ENCODE measurements around the gene GAB4.
A peak's percentile ranks its signal among the peaks of the same experiment; 100 is the strongest.
"Not testable (repeated sequence)": the region's sequence is repeated elsewhere in the genome, so short reads cannot be mapped to it uniquely, and the experiment has no call there.

GAB4 gene

GRCh38 chr22:16958475-16958874 lies 49.5 kb downstream of the GAB4 start:
- no peak for DNase-seq (ENCODE audit: low spot score)

DNA sequence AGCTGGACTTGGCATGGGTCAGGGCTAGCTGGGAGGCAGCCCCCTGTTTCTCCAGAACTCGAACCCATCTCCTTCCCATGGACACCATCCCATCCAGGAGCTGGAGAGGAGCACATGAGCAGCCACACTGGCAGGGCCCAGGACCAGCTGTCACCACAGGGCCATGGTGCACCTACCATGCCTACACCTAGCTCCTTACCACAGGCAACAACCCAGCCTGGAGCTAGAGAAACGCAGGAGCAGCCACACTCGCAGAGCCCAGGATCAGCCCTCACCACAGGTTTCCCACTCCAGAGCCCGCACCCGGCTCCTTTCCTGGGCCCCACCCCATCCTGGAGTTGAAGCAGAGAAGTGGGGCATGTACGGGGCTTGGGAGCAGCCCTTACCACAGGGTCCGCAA lies 50.2 kb downstream of the GAB4 start:
- no peak for DNase-seq (ENCODE audit: low spot score)

GRCh38 chr22:16956290-16956689 lies 51.7 kb downstream of the GAB4 start:
- DNase-seq (ENCODE audit: low spot score) = no peak

- peak; percentile 49 for DNase-seq (ENCODE audit: low spot score)
Observed at GRCh38 chr22:16955678-16956210, 52.3 kb downstream of the GAB4 start.

GRCh38 chr22:16955081-16955480 lies 52.9 kb downstream of the GAB4 start:
- no peak for DNase-seq (ENCODE audit: low spot score)

DNA sequence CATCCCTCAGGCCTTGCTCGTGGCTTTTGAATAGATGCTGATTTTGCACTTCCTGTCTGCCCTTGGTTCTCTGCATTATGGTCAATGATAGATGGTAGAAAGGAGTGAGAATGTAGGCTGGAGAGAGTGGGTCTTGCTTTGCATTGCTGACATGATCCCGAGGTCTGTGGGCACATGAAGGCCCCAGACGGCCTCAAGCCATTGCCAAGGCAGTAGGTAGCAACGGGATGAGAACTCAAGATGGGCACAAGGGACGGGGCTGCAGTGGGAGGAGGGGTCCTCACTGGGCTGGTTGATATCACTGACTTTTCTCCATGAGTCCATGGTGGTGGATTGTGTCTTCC lies 54.0 kb downstream of the GAB4 start:
- DNase-seq (ENCODE audit: low spot score) = no peak

- peak; percentile 58 for DNase-seq (ENCODE audit: low spot score)
Observed at GRCh38 chr22:16953206-16954059, 54.6 kb downstream of the GAB4 start.

DNA sequence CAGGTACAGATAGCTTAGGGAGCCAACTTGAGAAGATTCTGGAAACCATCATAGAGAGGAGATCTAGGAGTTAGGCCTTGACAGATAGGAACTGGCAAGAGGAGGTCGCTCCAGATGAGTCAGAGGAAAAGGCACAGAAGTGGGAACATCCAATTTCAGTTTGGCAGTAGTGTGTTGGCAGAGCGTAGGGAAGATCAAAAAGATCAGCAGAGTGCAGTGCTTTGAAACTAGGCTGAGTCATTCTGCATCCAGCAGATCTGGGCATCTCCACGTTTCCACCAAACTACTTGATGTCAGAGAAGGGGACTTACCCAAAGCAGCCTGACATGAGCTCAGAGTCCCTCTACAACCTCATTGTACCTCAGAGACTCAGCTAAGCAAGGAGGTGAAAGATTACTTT lies 58.5 kb downstream of the GAB4 start:
- peak; percentile 28 for DNase-seq (ENCODE audit: low spot score)

DNA sequence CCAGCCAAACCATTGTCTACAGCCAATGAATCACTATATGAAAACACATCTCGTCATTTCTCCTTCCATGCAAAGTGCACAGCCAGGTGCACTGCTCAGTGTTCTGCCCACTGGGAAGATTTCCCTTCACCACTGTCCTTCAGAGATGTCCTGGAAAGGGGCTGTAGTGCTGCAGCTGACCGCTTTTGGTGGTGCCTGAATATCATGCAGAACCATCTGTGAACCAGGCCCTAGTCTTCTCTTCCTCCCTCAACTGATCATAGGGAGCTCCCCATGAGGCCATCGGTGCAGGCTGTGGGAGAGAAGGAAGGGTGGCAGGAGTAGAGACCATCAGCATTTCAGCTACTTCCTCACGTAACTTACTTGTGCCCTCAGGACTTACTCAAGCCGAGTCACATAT lies 70.2 kb downstream of the GAB4 start:
- DNase-seq (ENCODE audit: low spot score) = no peak

DNA sequence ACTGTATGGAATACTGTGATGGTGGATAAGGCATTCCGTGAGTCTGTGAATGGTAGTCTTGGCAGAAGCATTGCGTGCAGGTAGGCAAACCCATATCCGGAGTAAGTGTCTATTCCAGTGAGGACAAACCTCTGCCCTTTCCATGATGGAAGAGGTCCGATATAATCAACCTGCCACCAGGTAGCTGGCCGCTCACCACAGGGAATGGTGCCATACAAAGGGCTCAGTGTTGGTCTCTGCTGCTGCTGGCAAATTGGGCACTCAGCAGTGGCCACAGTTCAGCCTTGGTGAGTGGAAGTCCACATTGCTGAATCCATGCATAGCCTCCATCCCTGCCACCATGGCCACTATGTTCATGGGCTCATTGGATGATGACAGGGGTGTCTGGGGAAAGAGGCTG lies 70.8 kb downstream of the GAB4 start:
- DNase-seq (ENCODE audit: low spot score) = not testable (repeated sequence)

DNA sequence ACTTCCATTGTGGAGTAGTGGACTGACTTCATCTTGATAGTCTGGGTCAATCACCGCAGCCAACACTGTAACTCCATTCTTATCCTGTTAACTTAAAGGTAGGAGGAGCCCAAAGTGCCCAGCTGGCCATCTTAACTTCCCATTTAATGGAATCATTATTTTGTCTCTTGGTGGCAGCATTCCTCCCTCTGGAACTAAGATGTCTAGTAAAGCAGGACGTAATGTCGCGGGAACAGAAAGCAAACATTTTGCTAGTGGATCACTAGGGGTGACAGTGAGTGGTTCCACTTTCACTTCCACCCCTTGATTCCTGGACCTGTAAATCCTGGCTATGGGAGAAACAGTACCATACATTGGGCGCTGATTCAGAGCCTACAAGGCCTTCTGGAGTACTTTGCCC lies 71.4 kb downstream of the GAB4 start:
- DNase-seq (ENCODE audit: low spot score) = no peak

DNA sequence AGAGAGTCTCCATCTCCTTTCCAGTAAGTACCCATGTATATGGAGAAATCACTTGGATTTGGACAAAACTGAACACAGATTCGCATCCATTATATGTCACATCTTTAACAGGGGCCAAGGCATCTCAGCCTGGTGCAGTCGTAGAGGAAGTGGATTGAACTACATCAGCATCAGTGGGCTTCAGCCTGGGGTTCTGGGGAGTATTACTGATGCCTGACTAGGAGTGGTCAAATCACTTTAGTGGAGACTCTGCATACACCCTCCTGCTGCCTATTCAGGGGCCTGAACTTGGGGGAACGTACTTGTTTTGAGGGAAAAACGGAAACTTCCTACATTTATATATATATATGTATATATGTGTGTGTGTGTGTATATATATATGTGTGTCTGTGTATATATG lies 72.8 kb downstream of the GAB4 start:
- DNase-seq (ENCODE audit: low spot score) = no peak

GRCh38 chr22:16933291-16934282 lies 74.4 kb downstream of the GAB4 start:
- DNase-seq (ENCODE audit: low spot score) = peak; percentile 94

DNA sequence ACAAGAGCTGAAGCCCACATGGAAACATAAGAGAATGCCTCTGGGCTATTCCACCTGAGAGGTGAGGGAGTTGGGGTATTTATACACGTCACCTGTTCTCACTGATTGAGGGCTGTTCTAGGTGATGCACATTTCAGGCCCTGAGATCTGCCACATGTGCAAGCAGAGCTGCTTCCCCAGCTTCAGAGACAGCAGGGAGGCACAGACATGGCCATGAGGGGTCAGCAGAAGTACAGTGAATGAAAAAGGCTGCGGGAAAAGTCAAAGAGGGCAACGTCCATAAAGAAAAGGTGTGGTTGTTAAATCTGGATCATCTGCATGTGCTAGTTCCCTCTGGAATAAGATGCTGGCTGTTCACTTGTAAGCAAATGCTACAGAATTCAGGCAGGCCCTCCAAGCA lies 75.4 kb downstream of the GAB4 start:
- DNase-seq (ENCODE audit: low spot score) = peak; percentile 21

GRCh38 chr22:16925407-16925966 lies 82.5 kb downstream of the GAB4 start:
- no peak for DNase-seq (ENCODE audit: low spot score)

DNA sequence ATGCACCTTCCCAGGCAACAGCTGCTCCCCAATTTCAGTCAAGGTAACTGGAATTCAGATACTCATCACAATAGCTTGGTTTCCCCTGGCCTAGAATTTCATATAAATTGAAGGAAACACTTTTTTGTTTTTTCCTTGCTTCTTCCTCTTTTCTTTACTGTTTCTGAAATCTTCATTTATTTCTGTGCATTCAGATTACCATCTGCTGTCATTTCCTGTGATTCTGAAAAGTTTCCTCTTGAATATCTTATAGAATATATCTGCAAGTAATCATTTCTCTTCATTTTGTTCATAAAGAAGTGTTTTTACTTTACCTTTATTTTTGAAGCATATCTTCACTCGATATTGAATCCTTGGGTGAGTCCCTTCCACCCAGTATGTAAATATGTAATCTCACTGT lies 85.3 kb downstream of the GAB4 start:
- DNase-seq (ENCODE audit: low spot score) = no peak

DNA sequence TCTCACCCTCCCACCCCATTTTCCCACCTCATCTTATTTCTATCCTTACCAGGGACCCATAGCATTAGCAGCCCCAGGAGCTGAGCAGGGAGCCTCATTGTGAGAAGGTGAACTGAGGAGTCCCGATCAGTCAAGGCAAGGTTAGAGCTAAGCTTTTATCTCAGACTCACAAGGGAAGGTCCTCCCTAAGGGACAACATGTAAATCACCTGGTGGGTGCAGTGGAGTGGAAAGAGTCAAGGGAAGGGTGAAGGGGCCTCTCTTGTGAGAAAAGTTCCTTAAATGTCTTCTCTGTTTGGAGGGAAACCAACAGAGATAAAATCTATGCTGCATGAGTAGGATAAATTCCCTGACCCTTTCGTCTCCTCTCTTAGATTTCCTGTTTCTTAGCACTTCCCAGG lies 85.9 kb downstream of the GAB4 start:
- no peak for DNase-seq (ENCODE audit: low spot score)

DNA sequence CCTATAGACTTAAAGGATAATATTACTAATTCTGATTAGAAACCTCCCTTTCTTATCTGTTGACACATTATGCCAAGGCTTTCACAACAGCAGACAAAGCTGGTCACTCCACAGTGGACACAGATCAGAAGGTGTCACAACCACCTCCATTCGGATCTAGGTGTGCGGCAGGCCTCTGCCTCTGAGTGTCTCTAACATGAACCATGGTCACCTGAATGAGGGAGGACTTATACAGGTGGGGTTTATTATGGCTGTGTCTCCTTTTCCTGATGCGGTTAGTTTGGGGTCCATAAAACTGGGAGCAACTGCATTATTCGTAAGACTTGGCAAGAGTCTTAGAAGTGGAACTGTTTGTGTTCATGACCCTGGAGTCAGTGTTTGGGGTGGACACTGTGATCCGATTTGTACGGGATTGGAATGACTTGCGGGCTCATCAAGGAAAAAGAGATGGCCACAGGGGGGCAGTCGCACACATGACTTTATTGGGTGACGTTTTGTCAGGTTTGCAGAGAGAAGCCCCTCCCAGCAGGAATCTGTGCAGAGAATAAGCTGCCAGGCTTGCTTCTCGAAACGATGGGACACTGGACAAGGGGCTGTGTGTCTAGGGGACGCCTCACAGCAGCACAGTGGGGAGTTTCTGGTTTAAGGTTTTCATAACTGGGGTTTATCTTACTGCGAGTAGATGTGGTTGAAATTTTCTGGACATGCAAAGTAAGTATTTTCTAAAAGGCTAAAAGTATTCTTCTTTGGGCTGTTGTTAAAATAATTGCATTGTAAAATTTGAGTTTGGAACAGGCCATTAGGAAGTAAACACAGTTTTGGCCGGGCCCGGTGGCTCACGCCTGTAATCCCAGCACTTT lies 90.6 kb downstream of the GAB4 start:
- DNase-seq (ENCODE audit: low spot score) = peak; percentile 73

GRCh38 chr22:16915701-16916100 lies 92.3 kb downstream of the GAB4 start:
- DNase-seq (ENCODE audit: low spot score) = peak; percentile 92

DNA sequence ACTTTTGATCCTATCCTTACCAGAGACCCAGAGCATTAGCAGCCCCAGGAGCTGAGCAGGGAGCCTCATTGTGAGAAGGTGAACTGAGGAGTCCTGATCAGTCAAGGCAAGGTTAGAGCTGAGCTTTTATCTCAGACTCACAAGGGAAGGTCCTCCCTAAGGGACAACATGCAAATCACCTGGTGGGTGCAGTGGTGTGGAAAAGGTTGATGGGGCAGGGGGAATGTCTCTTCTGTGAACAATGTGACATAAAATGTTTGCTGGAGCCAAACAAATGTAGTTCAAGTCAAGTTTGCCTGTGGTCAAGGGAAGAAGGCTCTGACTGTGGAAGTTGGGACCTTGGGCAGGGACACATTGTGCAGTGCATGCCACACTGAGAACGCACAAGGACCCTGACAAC lies 93.1 kb downstream of the GAB4 start:
- not testable (repeated sequence) for DNase-seq (ENCODE audit: low spot score)

- DNase-seq (ENCODE audit: low spot score) = no peak
Observed at GRCh38 chr22:16914006-16914405, 94.0 kb downstream of the GAB4 start.
